DOHH2 (cell line): ENCODE results near the gene HEPACAM2.

ENCODE experiments used
- H3F3A ChIP-seq: fragments of 200-600 bp; sonication (generic), shearing (Covaris generic); 2 replicates; pipeline ENCODE4 v1.6.0; 2016; ENCODE audit warnings: antibody characterized with exemption, mild to moderate bottlenecking; ENCODE audit not compliant: control insufficient read depth, insufficient read depth
- H3K27ac ChIP-seq: fragments of 200-600 bp; sonication (generic); 2 replicates; pipeline ENCODE4 v1.5.1; 2014; ENCODE audit warnings: low read depth, mild to moderate bottlenecking, low read length, moderate library complexity
- H3K27me3 ChIP-seq: fragments of 200-600 bp; sonication (generic); 2 replicates; pipeline ENCODE4 v1.6.1; 2014; ENCODE audit warnings: mild to moderate bottlenecking, low read length, mixed read lengths; ENCODE audit not compliant: control insufficient read depth
- H3K36me3 ChIP-seq: fragments of 200-600 bp; sonication (generic); 2 replicates; pipeline ENCODE4 v1.6.1; 2014; ENCODE audit warnings: mild to moderate bottlenecking, low read length, moderate library complexity, mixed read lengths; ENCODE audit not compliant: control insufficient read depth
- H3K4me1 ChIP-seq: fragments of 200-600 bp; sonication (generic); 2 replicates; pipeline ENCODE4 v1.6.1; 2014; ENCODE audit warnings: mild to moderate bottlenecking, low read length, mixed read lengths; ENCODE audit not compliant: control insufficient read depth
- H3K4me2 ChIP-seq: fragments of 200-600 bp; sonication (generic); 2 replicates; pipeline ENCODE4 v1.6.0; 2014; ENCODE audit warnings: mild to moderate bottlenecking, low read length, moderate library complexity
- H3K4me3 ChIP-seq: fragments of 200-600 bp; sonication (generic); 2 replicates; pipeline ENCODE4 v1.5.1; 2014; ENCODE audit warnings: mild to moderate bottlenecking, low read length, mixed read lengths
- H3K79me2 ChIP-seq: fragments of 200-600 bp; sonication (generic); 2 replicates; pipeline ENCODE4 v1.6.1; 2014; ENCODE audit warnings: mild to moderate bottlenecking, low read length, mixed read lengths; ENCODE audit not compliant: control insufficient read depth
- H3K9me2 ChIP-seq: fragments of 200-600 bp; sonication (generic); replicated peaks from 2 replicates; pipeline ENCODE4 v1.6.1; 2014; ENCODE audit warnings: mild to moderate bottlenecking, low read length, mixed read lengths; ENCODE audit not compliant: control insufficient read depth
- H3K9me3 ChIP-seq: fragments of 200-600 bp; sonication (generic); 2 replicates; pipeline ENCODE4 v1.6.1; 2014; ENCODE audit warnings: antibody characterized with exemption, low read length, mixed read lengths; ENCODE audit not compliant: control insufficient read depth, insufficient read depth
- H4K20me1 ChIP-seq: fragments of 200-600 bp; sonication (generic); 2 replicates; pipeline ENCODE4 v1.6.0; 2014; ENCODE audit warnings: low read depth, mild to moderate bottlenecking, antibody characterized with exemption, low read length, moderate library complexity; ENCODE audit not compliant: control insufficient read depth, insufficient read depth
- CTCF ChIP-seq: fragments of 200-600 bp; sonication (generic); IDR thresholded peaks from one replicate; pipeline ENCODE4 v1.5.1; 2014; ENCODE audit warnings: antibody characterized with exemption, mild to moderate bottlenecking, low read depth, low read length; ENCODE audit not compliant: poor library complexity, severe bottlenecking
- EZH2phosphoT487 ChIP-seq: fragments of 200-600 bp; sonication (generic); IDR thresholded peaks from 2 replicates; pipeline ENCODE4 v1.6.1; 2017; ENCODE audit warnings: borderline replicate concordance, mild to moderate bottlenecking, antibody characterized with exemption, low read length, moderate library complexity, mixed read lengths

HEPACAM2 gene

GRCh38 chr7:93178213-93178612 is 48.1 kb downstream of the HEPACAM2 start:
- Histone ChIP-seq H3K79me2 (no peaks in the 10 kb centered on the region), H4K20me1 (no peaks in the 10 kb centered on the region), H3K9me2 (no peaks in the 10 kb centered on the region), H3K4me2 (no peak overlapping the region), H3K9me3 (no peaks in the 10 kb centered on the region), H3K27ac (no peak overlapping the region), H3K4me1 (no peaks in the 10 kb centered on the region), H3K4me3 (no peak overlapping the region), H3K27me3 (0 out of 2 replicates have a peak, but pooled peaks cover 2% of the 10 kb centered on the region), H3K36me3 (no peaks in the 10 kb centered on the region), H3F3A (no peaks in the 10 kb centered on the region)
- TF ChIP-seq EZH2phosphoT487 = no peak
- no peak for TF ChIP-seq CTCF

GRCh38 chr7:93176992-93177580 is 49.2 kb downstream of the HEPACAM2 start:
- 0 out of 2 replicates have a peak, but pooled peaks cover 2% of the 10 kb centered on the region for H3K27me3 ChIP-seq
- no peaks in the 10 kb centered on the region for H3K36me3 ChIP-seq
- no peaks in the 10 kb centered on the region for H4K20me1 ChIP-seq

DNA sequence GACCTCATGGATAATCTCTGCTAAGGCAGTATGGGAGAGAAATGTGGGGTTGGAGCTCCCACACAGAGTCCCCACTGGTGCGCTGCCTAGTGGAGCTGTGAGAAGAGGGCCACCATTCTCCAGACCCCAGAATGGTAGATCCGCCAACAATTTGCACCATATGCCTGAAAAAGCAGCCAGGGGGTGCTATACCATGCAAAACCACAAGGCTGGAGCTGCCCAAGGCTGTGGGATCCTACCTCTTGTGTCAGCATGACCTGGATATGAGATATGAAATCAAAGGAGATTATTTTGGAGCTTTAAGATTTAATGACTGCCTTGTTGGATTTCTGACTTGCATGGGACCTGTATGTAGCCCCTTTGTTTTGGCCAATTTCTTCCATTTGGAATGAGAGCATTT is 51.0 kb downstream of the HEPACAM2 start:
- no peak overlapping the region for H3K4me2 ChIP-seq
- no peaks in the 10 kb centered on the region for H3K27me3 ChIP-seq
- no peaks in the 10 kb centered on the region for H3K36me3 ChIP-seq
- H3K9me2 ChIP-seq = no peaks in the 10 kb centered on the region
- H3K9me3 ChIP-seq = peaks cover 18% of the 10 kb centered on the region
- H3K4me3 ChIP-seq = no peak overlapping the region
- H3K4me1 ChIP-seq = no peaks in the 10 kb centered on the region
- H3K79me2 ChIP-seq = no peaks in the 10 kb centered on the region
- no peaks in the 10 kb centered on the region for H3F3A ChIP-seq
- H3K27ac ChIP-seq = no peak overlapping the region
- TF ChIP-seq CTCF = no peak
- no peak for TF ChIP-seq EZH2phosphoT487
- H4K20me1 ChIP-seq = no peaks in the 10 kb centered on the region

More at GRCh38 chr7:93176992-93177580, 49.2 kb downstream of the HEPACAM2 start:
- H3K79me2 ChIP-seq = no peaks in the 10 kb centered on the region
- TF ChIP-seq CTCF = no peak
- no peak for TF ChIP-seq EZH2phosphoT487
- H3K27ac ChIP-seq = no peak overlapping the region
- no peak overlapping the region for H3K4me2 ChIP-seq
- no peaks in the 10 kb centered on the region for H3F3A ChIP-seq
- H3K4me1 ChIP-seq = no peaks in the 10 kb centered on the region
- H3K9me2 ChIP-seq = no peaks in the 10 kb centered on the region
- H3K9me3 ChIP-seq = peaks cover 4% of the 10 kb centered on the region
- H3K4me3 ChIP-seq = no peak overlapping the region
